ENCODE data around the gene CYP26B1.
"Not testable (repeated sequence)": the region's sequence is repeated elsewhere in the genome, so short reads cannot be mapped to it uniquely, and the experiment has no call there.

The CYP26B1 gene

DNA sequence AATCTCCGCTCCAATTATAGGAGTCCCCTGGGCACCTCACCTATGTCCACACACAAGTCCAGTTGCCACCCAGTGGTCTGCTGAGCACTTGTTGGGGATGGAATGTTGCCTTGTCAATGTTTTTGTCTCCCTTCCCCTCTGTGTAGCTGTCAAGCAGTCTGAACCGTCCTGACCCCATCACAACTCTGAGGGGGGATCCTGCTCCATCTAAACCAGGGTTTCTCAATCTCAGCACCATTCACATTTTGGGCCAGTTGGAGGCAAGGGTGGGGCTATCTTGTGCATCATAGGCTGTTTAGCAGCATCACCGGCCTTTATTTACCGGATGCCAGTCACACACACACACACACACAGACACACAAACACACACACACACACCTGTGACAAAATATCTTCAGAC, 53.0 kb downstream of the CYP26B1 start:
- no peak overlapping the region for H3K27ac Mint-ChIP-seq
- DNase-seq = no peak
- H3K36me3 Mint-ChIP-seq (ENCODE audit: insufficient read depth) = no peaks in the 10 kb centered on the region
- H3K27me3 Mint-ChIP-seq = peaks cover 26 to 31% of the 10 kb centered on the region in 2 donors
- ATAC-seq (replicated peaks) = no peak
- H3K4me1 Mint-ChIP-seq (ENCODE audit: low read depth in 2 of 2) = no peaks in the 10 kb centered on the region
- no peaks in the 10 kb centered on the region for H3K9me3 Mint-ChIP-seq
- no peak overlapping the region for H3K4me3 Mint-ChIP-seq

DNA sequence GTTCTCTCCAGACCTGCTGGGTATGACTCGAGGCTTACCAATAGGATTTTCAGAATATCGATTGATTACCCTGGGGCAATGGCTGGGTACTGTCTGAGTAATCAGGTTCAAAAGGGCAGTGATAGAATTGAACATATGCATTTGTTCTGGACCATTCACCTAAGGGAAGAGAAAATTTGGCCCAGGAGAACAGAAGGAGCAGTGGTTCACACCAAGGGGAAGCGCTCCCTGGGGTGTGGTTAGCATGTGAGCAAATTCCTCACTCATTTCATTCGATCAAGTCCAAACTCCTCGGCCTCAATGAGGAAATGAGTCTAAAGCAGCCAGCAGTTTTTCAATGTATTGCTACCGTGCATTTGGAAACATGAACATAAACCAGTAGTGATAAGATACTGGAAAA, 55.6 kb downstream of the CYP26B1 start:
- DNase-seq (no peak), ATAC-seq (replicated peaks) (no peak)
- Mint-ChIP-seq H3K4me1 (ENCODE audit: low read depth in 2 of 2) (no peaks in the 10 kb centered on the region), H3K9me3 (no peaks in the 10 kb centered on the region), H3K4me3 (no peak overlapping the region), H3K36me3 (ENCODE audit: insufficient read depth) (no peaks in the 10 kb centered on the region), H3K27ac (no peak overlapping the region), H3K27me3 (peaks cover 10 to 19% of the 10 kb centered on the region in 2 donors)

DNA sequence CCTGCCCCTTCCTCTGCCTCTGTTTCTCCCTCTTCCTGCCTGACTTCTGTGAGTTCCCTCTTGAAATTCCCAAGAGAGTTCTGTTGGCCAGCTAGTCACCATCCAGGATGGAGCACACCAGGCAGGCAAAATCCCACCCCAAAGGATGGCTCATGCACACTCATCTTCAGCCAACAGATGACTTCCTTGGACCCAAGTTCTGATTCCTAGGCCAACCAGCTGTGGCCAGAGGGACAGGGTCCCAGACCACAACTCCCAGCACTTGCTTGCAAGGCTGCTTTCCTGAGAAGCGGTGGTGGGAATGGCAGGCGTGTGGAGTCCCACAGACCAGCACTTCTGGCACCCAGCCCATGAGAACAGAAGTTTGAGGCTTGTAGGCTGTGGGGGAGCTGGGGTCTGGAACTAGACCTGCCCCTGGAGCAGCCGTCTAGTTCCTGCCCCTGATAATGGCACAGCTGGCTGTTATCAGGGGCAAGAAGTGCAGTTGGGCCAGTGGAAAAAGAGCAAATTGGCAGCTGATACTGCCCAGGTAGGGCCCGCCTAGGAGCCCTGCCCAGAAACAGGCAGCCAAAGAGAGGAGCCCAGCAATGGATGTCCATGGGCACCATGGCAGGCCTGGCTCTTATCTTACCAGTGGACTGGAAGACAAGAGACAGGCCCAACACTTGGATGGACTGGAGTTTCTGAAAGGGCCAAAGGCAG, 56.7 kb downstream of the CYP26B1 start:
- H3K36me3 Mint-ChIP-seq (ENCODE audit: insufficient read depth) = no peaks in the 10 kb centered on the region
- H3K4me3 Mint-ChIP-seq = no peak overlapping the region
- ATAC-seq (replicated peaks) (no peak), DNase-seq (no peak)
- H3K4me1 Mint-ChIP-seq (ENCODE audit: low read depth in 2 of 2) = no peaks in the 10 kb centered on the region
- H3K9me3 Mint-ChIP-seq = no peaks in the 10 kb centered on the region
- no peak overlapping the region for H3K27ac Mint-ChIP-seq
- H3K27me3 Mint-ChIP-seq = peaks cover 10 to 25% of the 10 kb centered on the region in 2 donors

DNA sequence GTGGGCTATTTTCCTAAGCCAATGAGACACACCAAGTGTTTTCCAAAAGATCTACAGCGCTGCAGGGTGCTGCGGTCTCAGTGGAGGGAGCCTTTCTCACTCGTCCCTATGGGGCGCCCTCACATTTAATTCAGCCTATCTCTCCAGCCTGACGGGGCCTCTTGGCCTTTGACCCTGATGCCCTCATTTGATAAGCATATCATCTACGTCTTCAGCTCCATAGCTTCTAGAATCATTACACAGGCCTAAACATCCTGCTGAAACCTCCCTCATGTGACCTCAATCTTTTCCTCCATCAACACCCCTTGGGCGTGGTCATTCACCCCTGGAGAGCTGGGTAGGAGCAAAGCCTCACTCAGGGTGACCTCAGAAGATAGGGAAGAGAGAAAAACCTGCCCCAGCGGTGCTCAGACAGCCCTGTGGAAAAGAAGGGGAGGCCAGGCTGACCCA, 57.4 kb downstream of the CYP26B1 start:
- ATAC-seq (replicated peaks) = no peak
- H3K27ac Mint-ChIP-seq = no peak overlapping the region
- H3K27me3 Mint-ChIP-seq = peaks cover 10 to 28% of the 10 kb centered on the region in 2 donors
- no peaks in the 10 kb centered on the region for H3K36me3 Mint-ChIP-seq (ENCODE audit: insufficient read depth)
- no peaks in the 10 kb centered on the region for H3K4me1 Mint-ChIP-seq (ENCODE audit: low read depth in 2 of 2)
- no peak for DNase-seq
- H3K4me3 Mint-ChIP-seq = no peak overlapping the region
- H3K9me3 Mint-ChIP-seq = no peaks in the 10 kb centered on the region

DNA sequence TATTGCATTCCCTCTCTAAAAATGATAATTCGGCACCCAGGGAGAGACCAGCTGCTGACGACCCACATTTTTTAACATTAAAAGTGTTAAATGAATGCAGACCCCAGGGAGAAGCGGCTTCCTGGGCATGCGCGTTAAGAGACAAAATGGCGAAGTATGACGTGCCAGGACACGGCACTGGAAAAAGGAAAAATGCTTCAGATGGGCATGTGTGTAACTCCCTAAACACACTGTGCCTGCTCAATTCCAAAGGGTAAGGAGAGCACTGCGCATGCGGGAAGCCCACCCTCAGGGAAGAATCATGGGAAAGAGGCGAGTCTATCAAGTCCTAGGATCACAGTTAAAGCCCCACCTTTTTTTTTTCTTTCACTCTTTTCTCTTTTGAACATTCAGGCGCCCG, 58.1 kb downstream of the CYP26B1 start:
- DNase-seq = no peak
- H3K4me3 Mint-ChIP-seq = no peak overlapping the region
- ATAC-seq (replicated peaks) = no peak
- H3K27ac Mint-ChIP-seq = no peak overlapping the region
- H3K9me3 Mint-ChIP-seq = no peaks in the 10 kb centered on the region
- H3K4me1 Mint-ChIP-seq (ENCODE audit: low read depth in 2 of 2) = no peaks in the 10 kb centered on the region
- peaks cover 10 to 28% of the 10 kb centered on the region in 2 donors for H3K27me3 Mint-ChIP-seq
- H3K36me3 Mint-ChIP-seq (ENCODE audit: insufficient read depth) = no peaks in the 10 kb centered on the region

DNA sequence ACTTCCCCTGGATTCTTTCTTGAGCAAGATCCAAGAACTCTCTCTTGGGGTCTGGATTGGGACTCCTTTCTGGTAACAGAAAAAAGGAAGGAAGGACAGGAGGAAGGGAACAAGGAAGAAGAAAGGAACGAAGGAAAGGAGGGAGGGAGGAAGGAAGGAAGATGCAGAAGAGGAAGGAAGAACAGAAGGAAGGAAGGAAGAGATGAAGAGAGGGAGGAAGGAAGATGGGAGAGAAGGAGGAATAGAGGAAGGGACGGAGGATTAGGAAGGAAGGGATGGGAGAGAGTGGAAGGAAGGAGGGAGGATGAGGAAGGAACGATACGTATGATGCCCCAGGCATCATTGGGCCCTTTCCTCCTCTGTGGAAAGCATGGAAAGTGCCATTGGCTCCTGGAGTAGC, 58.6 kb downstream of the CYP26B1 start:
- H3K36me3 Mint-ChIP-seq (ENCODE audit: insufficient read depth) = no peaks in the 10 kb centered on the region
- H3K9me3 Mint-ChIP-seq = no peaks in the 10 kb centered on the region
- H3K4me1 Mint-ChIP-seq (ENCODE audit: low read depth in 2 of 2) = no peaks in the 10 kb centered on the region
- DNase-seq (no peak), ATAC-seq (replicated peaks) (no peak)
- no peak overlapping the region for H3K4me3 Mint-ChIP-seq
- H3K27ac Mint-ChIP-seq = no peak overlapping the region
- H3K27me3 Mint-ChIP-seq = peaks cover 8 to 24% of the 10 kb centered on the region in 2 donors

DNA sequence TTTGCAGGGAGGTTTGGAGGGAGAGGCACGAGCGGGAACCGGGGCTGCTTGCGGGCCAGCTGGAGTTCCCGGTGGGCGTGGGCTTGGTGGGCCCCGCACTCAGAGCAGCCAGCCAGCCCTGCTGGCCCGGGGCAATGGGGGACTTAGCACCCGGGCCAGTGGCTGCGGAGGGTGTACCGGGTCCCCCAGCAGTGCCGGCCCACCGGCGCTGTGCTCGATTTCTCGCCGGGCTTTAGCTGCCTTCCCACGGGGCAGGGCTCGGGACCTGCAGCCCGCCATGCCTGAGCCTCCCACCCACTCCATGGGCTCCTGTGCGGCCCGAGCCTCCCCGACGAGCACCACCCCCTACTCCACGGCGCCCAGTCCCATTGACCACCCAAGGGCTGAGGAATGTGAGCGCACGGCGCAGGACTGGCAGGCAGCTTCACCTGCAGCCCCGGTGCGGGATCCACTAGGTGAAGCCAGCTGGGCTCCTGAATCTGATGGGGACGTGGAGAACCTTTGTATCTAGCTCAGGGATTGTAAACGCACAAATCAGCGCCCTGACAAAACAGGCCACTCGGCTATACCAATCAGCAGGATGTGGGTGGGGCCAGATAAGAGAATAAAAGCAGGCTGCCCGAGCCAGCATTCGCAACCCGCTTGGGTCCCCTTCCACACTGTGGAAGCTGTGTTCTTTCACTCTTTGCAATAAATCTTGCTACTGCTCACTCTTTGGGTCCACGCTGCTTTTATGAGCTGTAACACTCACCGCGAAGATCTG, 60.6 kb downstream of the CYP26B1 start:
- H3K9me3 Mint-ChIP-seq; H3K4me1 Mint-ChIP-seq (ENCODE audit: low read depth in 2 of 2); H3K27ac Mint-ChIP-seq; DNase-seq; ATAC-seq (replicated peaks); H3K36me3 Mint-ChIP-seq (ENCODE audit: insufficient read depth); H3K4me3 Mint-ChIP-seq: not testable (repeated sequence)
- peaks cover 0 to 29% of the 10 kb centered on the region in 2 donors for H3K27me3 Mint-ChIP-seq

DNA sequence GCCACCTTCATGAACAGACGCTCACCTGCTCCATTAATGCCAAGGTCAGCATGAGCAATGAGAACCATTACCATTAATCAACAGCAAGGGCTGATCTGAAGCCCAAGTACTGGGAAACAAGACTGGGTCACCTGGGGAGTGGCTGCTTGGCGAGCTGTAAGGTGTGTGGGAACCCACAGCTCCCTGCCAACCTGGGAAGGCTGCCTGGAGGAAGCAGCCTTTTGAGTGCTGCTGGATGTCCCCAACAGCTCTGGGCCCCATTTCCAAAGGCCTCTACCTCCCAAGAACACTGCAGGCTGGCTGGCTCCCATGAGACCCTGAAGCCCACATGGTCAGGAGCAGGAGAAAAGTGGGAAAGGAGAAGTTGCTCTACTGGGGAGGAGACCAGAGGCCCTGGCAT, 62.1 kb downstream of the CYP26B1 start:
- Mint-ChIP-seq H3K27ac (no peak overlapping the region), H3K4me3 (no peak overlapping the region), H3K36me3 (ENCODE audit: insufficient read depth) (no peaks in the 10 kb centered on the region), H3K27me3 (peaks cover 0 to 27% of the 10 kb centered on the region in 2 donors), H3K9me3 (no peaks in the 10 kb centered on the region), H3K4me1 (ENCODE audit: low read depth in 2 of 2) (no peaks in the 10 kb centered on the region)
- no peak for DNase-seq
- ATAC-seq (replicated peaks) = no peak

DNA sequence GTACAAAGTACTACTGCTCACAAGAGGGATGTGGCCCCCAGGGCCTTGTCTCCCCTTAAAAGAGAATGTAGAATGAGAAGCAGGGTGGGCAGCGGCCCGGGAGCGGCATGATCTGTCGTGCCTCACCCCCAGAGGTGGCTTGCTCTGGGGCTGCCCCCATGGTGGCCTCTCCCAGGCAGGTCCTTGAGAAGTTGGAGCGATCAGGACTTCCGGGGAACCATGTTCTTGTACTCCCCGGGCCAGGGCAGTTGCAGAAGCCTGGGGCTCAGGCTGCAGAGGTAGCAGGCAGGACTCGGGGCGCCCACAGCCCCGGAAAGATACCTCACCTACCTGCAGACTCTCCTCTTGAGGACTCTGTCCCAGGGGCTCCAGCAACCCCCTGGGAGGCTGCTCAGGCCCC, 62.6 kb downstream of the CYP26B1 start:
- H3K27ac Mint-ChIP-seq = no peak overlapping the region
- no peaks in the 10 kb centered on the region for H3K9me3 Mint-ChIP-seq
- H3K4me1 Mint-ChIP-seq (ENCODE audit: low read depth in 2 of 2) = no peaks in the 10 kb centered on the region
- DNase-seq (no peak), ATAC-seq (replicated peaks) (no peak)
- H3K27me3 Mint-ChIP-seq = peaks cover 0 to 23% of the 10 kb centered on the region in 2 donors
- H3K36me3 Mint-ChIP-seq (ENCODE audit: insufficient read depth) = no peaks in the 10 kb centered on the region
- no peak overlapping the region for H3K4me3 Mint-ChIP-seq

DNA sequence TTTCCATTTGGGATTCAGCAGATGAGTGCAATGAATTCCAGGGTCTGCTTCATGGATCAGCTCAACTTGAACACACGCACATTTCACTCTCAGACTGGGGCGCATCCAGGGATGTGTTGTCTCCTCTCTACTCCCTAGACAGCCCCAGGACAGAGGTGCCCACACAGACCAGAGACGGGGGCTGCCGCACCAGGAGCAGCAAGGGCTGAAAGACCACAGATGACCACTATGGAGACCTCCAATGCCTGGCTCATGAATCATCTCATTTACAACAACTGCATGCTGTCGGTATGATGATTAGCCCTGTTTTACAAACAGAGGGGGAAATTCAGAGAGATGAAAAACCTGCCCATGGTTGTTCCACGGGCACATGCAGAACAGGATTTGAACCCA, 63.1 kb downstream of the CYP26B1 start:
- H3K36me3 Mint-ChIP-seq (ENCODE audit: insufficient read depth) = no peaks in the 10 kb centered on the region
- no peaks in the 10 kb centered on the region for H3K9me3 Mint-ChIP-seq
- DNase-seq (no peak), ATAC-seq (replicated peaks) (no peak)
- peaks cover 0 to 23% of the 10 kb centered on the region in 2 donors for H3K27me3 Mint-ChIP-seq
- no peak overlapping the region for H3K27ac Mint-ChIP-seq
- no peak overlapping the region for H3K4me3 Mint-ChIP-seq
- no peaks in the 10 kb centered on the region for H3K4me1 Mint-ChIP-seq (ENCODE audit: low read depth in 2 of 2)

DNA sequence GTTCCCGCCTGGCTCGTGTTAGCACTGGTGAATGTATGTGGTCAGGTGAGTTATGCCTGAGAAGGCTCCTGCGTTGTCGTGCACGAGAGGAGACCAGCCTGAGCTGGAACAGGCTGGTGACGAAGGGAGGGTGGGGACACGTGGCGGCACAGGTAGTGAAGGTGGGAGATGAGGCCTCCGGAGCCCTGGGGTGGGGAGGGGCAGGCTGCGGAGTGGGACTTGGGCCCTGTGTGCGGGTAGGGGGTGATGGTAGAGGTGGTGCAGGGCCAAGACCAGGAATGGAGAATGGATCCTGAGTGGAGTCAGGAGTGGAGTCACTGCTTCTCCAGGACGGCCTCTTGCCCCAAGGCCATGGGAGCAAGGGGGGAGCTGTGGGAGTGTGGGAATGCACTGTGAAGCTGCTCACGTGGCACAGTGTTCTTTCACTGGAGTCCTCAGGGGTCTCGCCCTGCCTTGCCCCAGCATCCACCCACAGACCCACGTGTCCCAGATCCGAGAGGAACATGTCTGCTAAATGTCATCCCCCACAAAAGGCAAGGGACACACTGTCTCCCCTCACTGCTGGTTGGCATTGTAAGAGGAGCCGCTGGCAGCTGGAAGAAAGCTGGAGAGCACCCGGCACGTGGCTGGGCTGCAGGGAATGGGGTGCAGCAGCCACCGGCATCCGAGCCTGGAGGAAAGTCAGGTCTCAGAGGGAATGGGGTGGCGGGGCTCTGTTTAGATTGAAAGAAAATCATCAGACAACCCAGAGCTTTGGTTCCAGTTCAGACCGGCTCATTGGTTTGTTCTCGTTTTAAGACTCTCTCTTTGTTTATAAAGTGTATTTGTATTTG, 63.7 kb downstream of the CYP26B1 start:
- no peaks in the 10 kb centered on the region for H3K36me3 Mint-ChIP-seq (ENCODE audit: insufficient read depth)
- H3K9me3 Mint-ChIP-seq = no peaks in the 10 kb centered on the region
- H3K27ac Mint-ChIP-seq = no peak overlapping the region
- no peak overlapping the region for H3K4me3 Mint-ChIP-seq
- H3K4me1 Mint-ChIP-seq (ENCODE audit: low read depth in 2 of 2) = no peaks in the 10 kb centered on the region
- ATAC-seq (replicated peaks) (no peak), DNase-seq (no peak)
- peaks cover 0 to 23% of the 10 kb centered on the region in 2 donors for H3K27me3 Mint-ChIP-seq

DNA sequence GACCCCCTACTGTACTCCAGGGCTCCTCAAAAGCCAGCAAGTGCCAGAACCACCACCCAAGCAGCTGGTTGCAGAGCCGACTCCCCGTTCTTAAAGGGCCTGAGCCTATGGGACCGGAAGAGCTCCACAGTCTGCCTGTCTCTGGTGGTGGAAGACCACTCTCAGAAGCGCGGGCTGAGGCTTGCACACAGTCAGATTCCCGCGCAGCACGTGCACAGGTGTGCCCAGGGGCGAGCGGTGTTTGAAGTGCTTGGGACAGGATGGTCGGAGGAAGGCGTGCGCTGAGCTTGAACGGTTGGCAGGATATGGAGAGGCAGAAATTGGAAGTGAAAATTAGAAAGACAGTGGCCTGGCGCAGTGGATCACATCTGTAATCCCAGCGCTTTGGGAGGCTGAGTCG, 64.8 kb downstream of the CYP26B1 start:
- H3K4me3 Mint-ChIP-seq = no peak overlapping the region
- no peak for ATAC-seq (replicated peaks)
- no peak overlapping the region for H3K27ac Mint-ChIP-seq
- H3K4me1 Mint-ChIP-seq (ENCODE audit: low read depth in 2 of 2) = no peaks in the 10 kb centered on the region
- peaks cover 0 to 23% of the 10 kb centered on the region in 2 donors for H3K27me3 Mint-ChIP-seq
- H3K9me3 Mint-ChIP-seq = no peaks in the 10 kb centered on the region
- no peak for DNase-seq
- no peaks in the 10 kb centered on the region for H3K36me3 Mint-ChIP-seq (ENCODE audit: insufficient read depth)

DNA sequence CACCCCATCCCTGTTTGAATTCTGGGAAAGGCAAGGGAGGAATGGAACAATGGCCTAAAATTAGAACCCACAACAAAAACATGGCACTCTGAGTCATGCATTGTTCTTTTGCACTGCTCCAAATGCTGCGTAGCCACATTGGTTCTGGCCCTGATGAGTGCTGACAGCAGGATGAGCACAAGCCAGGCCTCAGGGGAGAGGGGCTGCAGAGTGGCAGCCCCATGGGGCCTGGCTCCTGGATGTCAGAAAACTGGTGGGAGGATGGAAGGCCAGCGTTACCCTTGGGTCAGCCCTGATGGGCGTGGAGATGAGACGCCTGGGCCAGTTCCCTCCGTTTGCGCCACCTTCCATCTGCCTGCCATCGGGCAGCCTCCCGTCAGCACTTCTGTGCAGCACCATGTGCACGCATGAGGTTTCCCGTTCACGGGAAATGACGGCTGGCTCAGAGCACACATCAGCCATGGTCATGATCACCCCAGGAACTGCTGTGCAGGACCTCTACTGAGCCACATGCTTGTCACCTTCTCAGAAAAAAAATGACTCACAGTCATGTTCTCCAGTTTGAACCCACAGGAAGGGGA, 65.6 kb downstream of the CYP26B1 start:
- DNase-seq (no peak), ATAC-seq (replicated peaks) (no peak)
- Mint-ChIP-seq H3K27ac (no peak overlapping the region), H3K4me1 (ENCODE audit: low read depth in 2 of 2) (no peaks in the 10 kb centered on the region), H3K36me3 (ENCODE audit: insufficient read depth) (no peaks in the 10 kb centered on the region), H3K4me3 (no peak overlapping the region), H3K9me3 (no peaks in the 10 kb centered on the region), H3K27me3 (peaks cover 0 to 30% of the 10 kb centered on the region in 2 donors)
